Astrocyte of the hippocampus (primary cell): ENCODE measurements around the gene RNF123.
"Not testable (repeated sequence)": the region's sequence is repeated elsewhere in the genome, so short reads cannot be mapped to it uniquely, and the experiment has no call there.

Experiments used
- DNase-seq: peaks from one replicate; pipeline ENCODE4 v3.0.0; 2011; ENCODE audit warnings: low read depth, low spot score

Gene RNF123

GRCh38 chr3:49747792-49748480 is 58.6 kb downstream of the RNF123 start:
- DNase-seq, result peak; percentile 86

DNA sequence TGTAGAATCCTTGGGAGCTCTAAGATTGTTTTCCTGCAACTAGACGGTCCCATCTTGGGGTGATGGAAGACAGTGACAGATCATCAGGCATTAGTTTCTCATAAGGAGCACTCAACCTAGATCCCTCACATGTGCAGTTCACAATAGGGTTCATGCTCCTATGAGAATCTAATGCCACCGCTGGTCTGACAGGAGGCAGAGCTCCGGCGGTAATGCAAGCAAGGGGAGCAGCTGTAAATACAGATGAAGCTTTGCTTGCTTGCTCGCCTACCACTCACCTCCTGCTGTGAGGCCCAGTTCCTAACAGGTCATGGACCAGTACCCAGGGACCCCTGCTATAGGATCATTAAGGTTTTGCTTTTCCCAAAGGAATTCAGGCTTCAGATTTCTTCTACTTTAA is 59.5 kb downstream of the RNF123 start:
- DNase-seq, result not testable (repeated sequence)

DNA sequence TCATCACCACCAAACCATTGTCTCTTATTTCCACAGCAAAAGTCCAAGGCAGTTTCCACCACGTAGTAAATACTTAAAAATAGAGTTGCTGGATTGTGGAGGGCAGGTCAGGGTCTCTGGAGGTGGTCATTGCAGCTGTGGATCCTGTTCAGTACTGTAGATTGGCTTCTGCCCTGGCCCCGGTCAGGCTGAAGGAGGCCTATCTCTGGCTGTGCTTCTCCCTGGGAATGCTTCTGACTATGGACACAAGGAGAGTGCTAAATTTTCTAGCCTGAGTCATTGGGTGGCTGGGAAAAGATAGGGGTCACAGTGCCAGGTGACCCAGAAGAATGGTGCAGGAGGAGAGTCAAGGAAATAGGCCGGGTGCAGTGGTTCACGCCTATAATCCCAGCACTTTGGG is 60.7 kb downstream of the RNF123 start:
- peak; percentile 11 for DNase-seq

DNA sequence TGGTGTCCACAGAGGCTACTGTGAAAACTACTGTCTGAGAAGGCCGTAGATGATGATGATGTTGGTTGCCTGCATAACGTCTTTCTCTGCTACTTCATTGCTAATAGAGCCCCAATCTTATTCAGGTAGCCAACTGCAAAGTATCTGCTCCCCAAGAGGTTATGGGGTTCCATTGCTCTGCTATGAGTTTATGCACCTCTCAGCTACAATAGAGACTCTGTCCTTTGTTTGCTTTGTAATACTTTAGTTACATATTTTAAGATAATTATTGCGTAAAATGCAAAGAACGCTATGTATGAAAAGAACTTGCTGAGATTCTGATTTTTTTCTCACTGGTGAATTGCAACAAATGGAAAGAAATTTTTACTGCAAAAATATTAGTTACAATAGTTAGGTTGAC is 62.1 kb downstream of the RNF123 start:
- DNase-seq, result no peak

GRCh38 chr3:49754536-49754935 is 65.2 kb downstream of the RNF123 start:
- DNase-seq, result no peak

DNA sequence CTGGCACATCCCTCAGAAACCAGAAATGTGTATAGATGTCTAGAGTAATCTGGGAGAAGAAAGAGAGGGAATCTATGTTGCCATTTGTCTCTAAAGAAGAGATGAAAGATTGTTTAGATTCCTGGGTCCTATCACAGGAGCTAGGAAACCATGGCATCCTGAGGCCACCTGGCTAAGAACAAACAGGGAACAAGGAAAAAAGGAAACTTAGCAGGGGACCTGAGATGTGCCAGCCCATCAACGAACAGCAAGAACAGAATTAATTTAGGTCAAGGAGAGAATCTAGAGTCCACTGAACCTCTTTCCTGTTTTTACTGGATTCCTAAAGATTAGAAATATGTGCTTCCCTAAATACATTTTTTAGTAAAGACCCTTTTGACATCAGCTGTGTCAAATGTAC is 66.7 kb downstream of the RNF123 start:
- DNase-seq, result no peak

DNA sequence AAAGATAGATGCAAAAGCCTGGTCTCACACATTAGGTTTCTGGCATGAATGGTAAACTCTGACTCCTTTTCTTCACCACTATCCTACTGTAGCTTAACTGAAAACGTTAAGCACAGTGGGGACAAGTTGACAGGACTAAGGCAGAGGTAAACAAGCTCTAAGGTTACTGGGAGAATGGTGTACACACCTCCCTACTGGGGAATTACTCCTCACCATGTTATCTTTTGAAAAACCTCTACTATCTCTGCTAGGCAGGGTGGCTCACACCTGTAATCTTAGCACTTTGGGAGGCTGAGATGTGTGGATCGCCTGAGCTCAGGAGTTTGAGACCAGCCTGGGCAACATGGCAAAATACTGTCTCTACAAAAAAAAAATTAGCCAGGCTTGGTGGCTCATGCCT is 67.8 kb downstream of the RNF123 start:
- DNase-seq, result no peak

DNA sequence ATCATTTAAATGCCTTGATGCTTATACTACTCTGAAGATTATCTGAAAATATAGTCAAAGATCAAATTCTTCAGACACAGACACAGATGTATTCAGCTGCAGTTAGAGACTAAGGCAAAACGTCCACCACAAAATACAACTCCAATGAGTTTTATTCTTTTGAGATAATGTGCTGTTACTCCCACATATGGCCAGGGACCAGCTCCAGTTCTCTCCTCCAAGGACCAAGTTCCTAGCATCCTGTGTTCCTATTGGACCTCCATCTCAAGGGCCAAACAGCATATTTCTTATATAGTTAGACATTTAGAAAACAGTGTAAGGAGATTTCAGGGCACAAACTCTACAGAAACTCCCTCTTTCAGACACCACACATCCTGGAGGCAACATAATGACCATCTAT is 69.9 kb downstream of the RNF123 start:
- DNase-seq, result no peak

DNA sequence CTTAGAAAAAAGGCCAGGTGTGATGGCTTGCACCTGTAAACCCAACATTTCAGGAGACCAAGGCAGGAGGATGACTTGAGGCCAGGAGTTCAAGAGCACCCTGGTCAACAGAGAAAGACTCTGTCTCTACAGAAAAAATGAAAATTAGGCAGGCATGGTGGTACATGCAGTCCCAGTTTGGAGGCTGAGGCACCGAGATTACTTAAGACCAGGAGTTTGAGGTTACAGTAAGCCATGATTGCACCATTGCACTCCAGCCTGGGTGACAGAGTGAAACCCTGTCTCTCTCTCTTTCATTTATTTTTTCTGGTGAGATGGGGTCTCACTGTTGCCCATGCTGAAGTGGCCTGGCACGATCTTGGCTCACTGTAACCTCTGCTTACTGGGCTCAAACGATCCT is 72.3 kb downstream of the RNF123 start:
- no peak for DNase-seq

GRCh38 chr3:49763981-49764380 is 74.6 kb downstream of the RNF123 start:
- no peak for DNase-seq

DNA sequence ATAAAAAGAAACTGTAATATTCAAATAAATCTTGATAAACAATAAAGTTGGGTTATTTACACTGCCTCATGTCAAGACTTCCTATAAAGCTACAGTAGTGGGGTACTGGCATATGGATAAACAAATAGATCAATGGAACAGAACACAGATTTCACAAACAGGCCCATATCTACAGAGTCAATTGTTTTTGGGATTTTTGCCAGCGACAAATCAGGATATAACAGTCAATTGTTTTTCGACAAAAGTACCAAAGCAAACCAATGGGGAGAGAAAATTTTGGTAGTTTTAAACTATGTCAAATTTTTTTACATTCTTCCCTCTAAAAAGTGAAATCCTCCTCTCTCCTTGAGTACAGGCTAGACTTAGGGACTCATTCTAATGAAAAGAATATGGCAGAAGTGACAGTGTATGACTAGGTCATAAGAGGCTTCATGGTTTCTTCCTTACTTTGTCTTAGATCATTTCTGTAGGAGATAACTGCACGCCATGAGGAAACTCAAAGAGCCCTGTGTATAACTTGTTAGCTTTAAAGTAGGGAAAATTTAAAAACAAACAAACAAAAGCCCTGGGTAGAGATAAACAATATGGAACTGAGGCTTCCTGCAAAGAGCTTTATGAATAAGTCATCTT is 80.0 kb downstream of the RNF123 start:
- no peak for DNase-seq

- no peak for DNase-seq
Measured at GRCh38 chr3:49769926-49770325, 80.6 kb downstream of the RNF123 start.
